Left kidney (tissue), 2 donors: ENCODE results near the gene TRIM60. TPM values are rescaled to one million over a fixed set of nuclear protein-coding genes. Genes with fewer than 3 reads are reported as not detected.
A peak's percentile ranks its signal among the peaks of the same experiment; 100 is the strongest.
"Not testable (repeated sequence)": the region's sequence is repeated elsewhere in the genome, so short reads cannot be mapped to it uniquely, and the experiment has no call there.

Experiments
- DNase-seq: peaks from one replicate; pipeline ENCODE4 v3.0.0-alpha.2; 2013
- polyA plus RNA-seq: library from polyadenylated mRNA; unstranded; fragments of 120-200 nt; gene quantifications from one replicate; pipeline ENCODE4 v1.2.1, GENCODE V29; 2013; ENCODE audit not compliant: insufficient read length

Gene TRIM60
- polyA plus RNA-seq, 1 donor = not detected

GRCh38 chr4:165053645-165054044, 21.8 kb downstream of the TRIM60 start, which contains the start of gene TRIM75:
TRIM75 (plus strand) TSS chr4:165053866; CDS start chr4:165059148, 5,282 bp downstream.
- no peak for DNase-seq

DNA sequence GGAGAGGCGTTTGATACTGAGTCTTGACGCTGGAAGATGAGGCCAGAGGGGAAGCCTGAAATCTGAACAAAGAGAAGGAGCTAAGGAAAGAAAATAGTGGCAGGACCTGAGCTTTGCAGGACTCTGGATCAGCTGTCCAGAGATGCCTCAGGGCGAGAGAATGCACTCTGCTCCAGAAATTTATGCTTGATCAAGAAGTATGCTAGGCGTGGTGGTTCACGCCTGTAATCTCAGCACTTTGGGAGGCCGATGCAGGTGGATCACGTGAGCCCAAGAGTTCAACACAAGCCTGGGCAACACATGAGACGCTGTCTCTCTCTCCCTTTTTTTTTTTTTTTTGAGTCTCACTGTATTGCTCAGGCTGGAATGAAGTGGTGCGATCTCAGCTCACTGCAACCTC, 23.8 kb downstream of the TRIM60 start:
- DNase-seq = no peak

DNA sequence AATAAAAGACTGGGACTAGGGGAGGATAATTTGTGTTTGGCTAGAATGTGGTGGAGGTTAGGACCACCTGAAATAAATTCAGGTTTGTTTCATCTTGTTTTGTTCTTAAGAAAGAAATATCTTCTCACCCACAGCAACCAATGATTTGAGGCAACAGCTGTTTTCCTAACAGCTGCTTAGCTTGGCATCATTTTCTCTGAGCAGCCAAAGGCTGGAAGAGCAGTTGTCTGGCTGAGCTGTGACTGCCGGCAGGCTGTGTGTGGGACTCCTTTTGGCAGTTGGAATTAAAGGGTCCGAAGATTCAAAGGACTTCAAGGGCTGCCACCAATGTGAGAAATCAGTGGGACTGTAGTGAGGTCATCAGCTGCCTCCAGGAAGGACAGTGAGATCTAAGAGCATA, 26.9 kb downstream of the TRIM60 start:
- no peak for DNase-seq

- no peak for DNase-seq
Observed at GRCh38 chr4:165059386-165059785, 27.6 kb downstream of the TRIM60 start.

- no peak for DNase-seq
Observed at GRCh38 chr4:165060938-165061337, 29.1 kb downstream of the TRIM60 start.

GRCh38 chr4:165070560-165070959, 38.8 kb downstream of the TRIM60 start:
- DNase-seq = no peak

DNA sequence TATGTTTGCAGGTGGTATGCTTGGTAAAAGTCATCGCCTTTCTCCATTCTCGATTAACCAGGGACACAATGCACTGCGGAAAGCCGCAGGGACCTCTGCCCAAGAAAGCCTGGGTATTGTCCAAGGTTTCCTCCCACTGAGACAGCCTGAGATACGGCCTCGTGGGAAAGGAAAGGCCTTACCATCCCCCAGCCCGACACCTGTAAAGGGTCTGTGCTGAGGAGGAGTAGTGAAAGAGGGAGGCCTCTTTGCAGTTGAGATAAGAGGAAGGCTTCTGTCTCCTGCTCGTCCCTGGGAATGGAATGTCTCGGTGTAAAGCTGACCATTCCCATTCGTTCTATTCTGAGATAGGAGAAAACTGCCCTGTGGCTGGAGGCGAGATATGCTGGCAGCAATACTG, 41.5 kb downstream of the TRIM60 start:
- not testable (repeated sequence) for DNase-seq

DNA sequence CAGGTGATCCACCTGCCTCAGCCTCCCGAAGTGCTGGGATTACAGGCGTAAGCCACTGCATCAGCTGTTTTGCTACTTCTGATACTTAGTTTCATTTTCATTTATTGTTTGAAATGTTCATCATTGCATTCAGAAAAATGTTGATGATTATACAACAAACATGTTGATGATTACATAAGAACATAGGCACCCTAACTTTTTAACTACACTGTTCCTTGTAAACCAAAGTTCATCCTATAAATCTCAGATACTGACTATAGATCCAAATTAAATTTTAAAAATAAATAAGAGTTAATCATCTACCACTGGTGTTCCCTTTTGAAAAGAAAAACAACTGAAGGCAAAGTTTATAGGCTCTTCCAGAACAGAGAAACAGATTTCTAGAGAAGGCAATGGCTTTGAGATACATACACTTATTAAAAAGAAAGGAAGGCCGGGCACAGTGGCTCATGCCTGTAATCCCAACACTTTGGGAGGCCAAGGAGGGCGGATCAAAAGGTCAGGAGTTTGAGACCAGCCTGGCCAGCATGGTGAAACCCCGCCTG, 45.3 kb downstream of the TRIM60 start:
- DNase-seq = no peak

DNA sequence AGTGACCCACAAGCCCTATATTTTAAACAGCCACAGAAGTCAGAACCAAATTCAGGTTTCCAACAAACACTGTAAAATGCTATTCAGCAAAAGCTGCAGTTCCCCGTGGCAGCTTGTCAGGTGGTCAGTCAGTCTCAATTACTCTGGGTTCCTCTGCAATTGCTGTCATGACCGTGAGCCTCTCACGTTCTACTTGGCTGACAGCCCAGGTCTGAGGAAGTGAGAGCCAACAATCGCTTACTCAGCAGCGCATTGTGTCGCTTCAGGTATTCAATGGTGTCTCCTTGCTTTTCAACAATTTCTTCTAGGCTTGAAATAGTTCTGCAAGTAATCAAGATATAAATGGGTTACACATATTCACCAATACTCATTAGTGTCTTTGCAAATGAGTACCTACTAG, 47.7 kb downstream of the TRIM60 start:
- peak; percentile 17 for DNase-seq

GRCh38 chr4:165084787-165085186, 53.0 kb downstream of the TRIM60 start:
- not testable (repeated sequence) for DNase-seq

- DNase-seq = no peak
Observed at GRCh38 chr4:165085946-165086345, 54.1 kb downstream of the TRIM60 start.

GRCh38 chr4:165088366-165088765, 56.6 kb downstream of the TRIM60 start:
- DNase-seq = no peak

Other genes with a start within 250 kb of the TRIM60 start
- 11.9 TPM for gene APELA, start 154.8 kb upstream of the TRIM60 start, polyA plus RNA-seq
- gene TRIM61, start 54.3 kb upstream of the TRIM60 start, polyA plus RNA-seq = 5.1 TPM
- 0.10 TPM for gene TRIM75, start 21.9 kb downstream of the TRIM60 start, polyA plus RNA-seq
- 35.6 TPM for gene TMEM192, start 80.9 kb downstream of the TRIM60 start, polyA plus RNA-seq
- 23.9 TPM for gene KLHL2, start 175.6 kb downstream of the TRIM60 start, polyA plus RNA-seq